H1 (cell line): Measurements from ENCODE around the gene LRR1. TPM values are rescaled to one million over a fixed set of nuclear protein-coding genes. Genes with fewer than 3 reads are reported as not detected.

Experiments used
- CTCF ChIA-PET: fragments of 300-600 bp; sonication (Branson Sonifier 250); formaldehyde crosslinking; loops from one replicate; lab custom pipeline; 2021; ENCODE audit not compliant: partially characterized antibody; lab: Charles Lee
- POLR2A ChIA-PET: fragments of 300-600 bp; sonication (Branson Sonifier 250); formaldehyde crosslinking; loops from one replicate; lab custom pipeline; 2021; ENCODE audit warnings: inconsistent platforms; ENCODE audit not compliant: partially characterized antibody; lab: Charles Lee
- DNase-seq, 2 experiments: peaks; one replicate each; pipeline versions ENCODE4 v3.0.0 to v3.0.0-alpha.2; 2010 to 2022; ENCODE audit warnings: low spot score in 2 of 2, low read depth in 1 of 2, mixed read lengths in 1 of 2
- FAIRE-seq: peaks from 2 replicates; lab custom pipeline; 2011; peaks lifted over from hg19 to GRCh38; lab: Jason Lieb, UNC
- H2AFZ ChIP-seq: 2 replicates; pipeline ENCODE4 v1.8.1; 2012; ENCODE audit warnings: low read length, inconsistent platforms
- H2AK5ac ChIP-seq: 2 replicates; pipeline ENCODE4 v1.6.1; 2013; ENCODE audit warnings: low read depth, low read length
- H2BK120ac ChIP-seq: replicated peaks from 2 replicates; pipeline ENCODE3; 2013; ENCODE audit warnings: low read depth, low read length, inconsistent platforms
- H2BK12ac ChIP-seq: 2 replicates; pipeline ENCODE4 v1.6.1; 2013; ENCODE audit warnings: low read depth, low read length
- H2BK15ac ChIP-seq: 2 replicates; pipeline ENCODE4 v1.6.1; 2013; ENCODE audit warnings: low read length
- H2BK20ac ChIP-seq: 2 replicates; pipeline ENCODE4 v1.6.1; 2013; ENCODE audit warnings: low read length
- H2BK5ac ChIP-seq: 2 replicates; pipeline ENCODE4 v1.6.1; 2013; ENCODE audit warnings: low read depth, low read length
- H3K14ac ChIP-seq: 2 replicates; pipeline ENCODE4 v1.6.1; 2013; ENCODE audit warnings: inconsistent platforms; ENCODE audit not compliant: insufficient read length
- H3K18ac ChIP-seq: 2 replicates; pipeline ENCODE4 v1.6.1; 2013; ENCODE audit warnings: low read length; ENCODE audit errors: extremely low read depth
- H3K23ac ChIP-seq: 2 replicates; pipeline ENCODE4 v1.6.1; 2013; ENCODE audit warnings: inconsistent platforms; ENCODE audit not compliant: insufficient read length
- H3K23me2 ChIP-seq: 2 replicates; pipeline ENCODE4 v1.6.1; 2013; ENCODE audit warnings: low read depth, low read length
- H3K27ac ChIP-seq: 2 replicates; pipeline ENCODE4 v1.6.1; 2011; ENCODE audit warnings: low read depth, low read length, inconsistent platforms
- H3K27me3 ChIP-seq, 4 experiments: replicated peaks in 1 of 4; 1 replicate in 1 of 4; 2 replicates in 3 of 4; pipeline versions ENCODE4 v1.6.1 to v1.8.1; 2011 to 2013; ENCODE audit warnings: low read length in 3 of 4, mild to moderate bottlenecking in 3 of 4, inconsistent platforms in 2 of 4, mixed read lengths in 2 of 4, moderate library complexity in 1 of 4; ENCODE audit not compliant: control insufficient read depth in 3 of 4, insufficient read depth in 3 of 4; ENCODE audit errors: extremely low read depth in 1 of 4
- H3K36me3 ChIP-seq, 4 experiments: 2 replicates each; pipeline versions ENCODE4 v1.6.1 to v1.8.1; 2011 to 2013; ENCODE audit warnings: mild to moderate bottlenecking in 4 of 4, low read length in 3 of 4, moderate library complexity in 2 of 4, control low read depth in 1 of 4, inconsistent platforms in 1 of 4; ENCODE audit not compliant: insufficient read depth in 4 of 4, control insufficient read depth in 2 of 4
- H3K4ac ChIP-seq: replicated peaks from 2 replicates; pipeline ENCODE3; 2013; ENCODE audit warnings: low read length, low read depth, mixed read lengths, inconsistent platforms; ENCODE audit not compliant: insufficient read length
- H3K4me1 ChIP-seq, 4 experiments: replicated peaks in 1 of 4; 1 replicate in 1 of 4; 2 replicates in 3 of 4; pipeline versions ENCODE4 v1.6.1 to v1.8.1; 2011 to 2013; ENCODE audit warnings: low read length in 3 of 4, inconsistent platforms in 2 of 4, mixed read lengths in 1 of 4; ENCODE audit not compliant: insufficient read depth in 4 of 4, control insufficient read depth in 3 of 4
- H3K4me2 ChIP-seq, 2 experiments: 2 replicates each; pipeline versions ENCODE4 v1.6.1 to v1.8.1; 2011 to 2013; ENCODE audit warnings: low read depth in 2 of 2, low read length in 2 of 2, control low read depth in 1 of 2, inconsistent platforms in 1 of 2, mild to moderate bottlenecking in 1 of 2; ENCODE audit not compliant: insufficient read depth in 1 of 2
- H3K4me3 ChIP-seq, 4 experiments: fragments of 200-600, 300-600 bp in 1 of 4; sonication (generic), shearing (Covaris generic), sonication (Bioruptor Twin) in 1 of 4; 2 replicates each; pipeline versions ENCODE4 v1.5.1 to v1.8.1; 2011 to 2016; ENCODE audit warnings: low read length in 4 of 4, low read depth in 3 of 4, control low read depth in 2 of 4, inconsistent platforms in 2 of 4, mild to moderate bottlenecking in 2 of 4, mixed read lengths in 1 of 4, moderate library complexity in 1 of 4; ENCODE audit not compliant: insufficient read depth in 2 of 4; ENCODE audit errors: extremely low read depth in 1 of 4
- H3K56ac ChIP-seq: replicated peaks from 2 replicates; pipeline ENCODE3; 2013; ENCODE audit warnings: low read depth, mild to moderate bottlenecking, mixed read lengths, low read length, inconsistent platforms; ENCODE audit not compliant: insufficient read length
- H3K79me1 ChIP-seq: 2 replicates; pipeline ENCODE4 v1.6.1; 2013; ENCODE audit warnings: low read depth, low read length, control low read depth
- H3K79me2 ChIP-seq, 2 experiments: 2 replicates each; pipeline versions ENCODE4 v1.6.1 to v1.8.1; 2012 to 2013; ENCODE audit warnings: low read length in 2 of 2, mild to moderate bottlenecking in 2 of 2, inconsistent platforms in 1 of 2; ENCODE audit not compliant: insufficient read depth in 2 of 2, control insufficient read depth in 1 of 2
- H3K9ac ChIP-seq, 4 experiments: replicated peaks in 1 of 4; 1 replicate in 1 of 4; 2 replicates in 3 of 4; pipeline versions ENCODE4 v1.6.1 to v1.8.1; 2011 to 2013; ENCODE audit warnings: low read depth in 3 of 4, low read length in 3 of 4, control low read depth in 2 of 4, mild to moderate bottlenecking in 2 of 4, moderate library complexity in 2 of 4, inconsistent platforms in 1 of 4; ENCODE audit errors: extremely low read depth in 1 of 4
- H3K9me3 ChIP-seq, 2 experiments: 2 replicates each; pipeline versions ENCODE4 v1.6.1 to v1.8.1; 2012 to 2013; ENCODE audit warnings: mild to moderate bottlenecking in 2 of 2, moderate library complexity in 2 of 2, control low read depth in 1 of 2, inconsistent platforms in 1 of 2, low read depth in 1 of 2, low read length in 1 of 2, mixed read lengths in 1 of 2; ENCODE audit not compliant: insufficient read depth in 2 of 2
- H4K20me1 ChIP-seq, 2 experiments: replicated peaks in 1 of 2; 2 replicates each; pipeline versions ENCODE3 to v1.8.1; 2011 to 2013; ENCODE audit warnings: inconsistent platforms in 2 of 2, low read length in 2 of 2, mild to moderate bottlenecking in 1 of 2; ENCODE audit not compliant: insufficient read depth in 2 of 2, control insufficient read depth in 1 of 2
- H4K5ac ChIP-seq: 2 replicates; pipeline ENCODE4 v1.6.1; 2013; ENCODE audit warnings: low read length, low read depth, mixed read lengths, inconsistent platforms; ENCODE audit not compliant: insufficient read length
- H4K8ac ChIP-seq: 2 replicates; pipeline ENCODE4 v1.8.0; 2013; ENCODE audit warnings: mild to moderate bottlenecking, moderate library complexity, low read length, inconsistent platforms; ENCODE audit not compliant: insufficient read depth; ENCODE audit errors: extremely low read depth
- H4K91ac ChIP-seq: replicated peaks from 2 replicates; pipeline ENCODE3; 2013; ENCODE audit warnings: low read length, mixed read lengths, inconsistent platforms; ENCODE audit not compliant: insufficient read length
- ATF2 ChIP-seq: IDR thresholded peaks from 2 replicates; pipeline ENCODE4 v1.6.1; 2012; ENCODE audit warnings: low read length, inconsistent platforms
- CBX8 ChIP-seq: fragments of 300-800, 300-1000 bp; sonication (generic); IDR thresholded peaks from 2 replicates; pipeline ENCODE4 v1.7.1; 2016; ENCODE audit warnings: low read depth, low read length, borderline replicate concordance
- CHD1 ChIP-seq: IDR thresholded peaks from 2 replicates; pipeline ENCODE4 v1.6.1; 2012; ENCODE audit warnings: low read depth, low read length, improper control_type of control experiment
- CTBP2 ChIP-seq: IDR thresholded peaks from 2 replicates; pipeline ENCODE4 v1.7.0; 2011; ENCODE audit warnings: borderline replicate concordance, mild to moderate bottlenecking, moderate library complexity, mixed read lengths, low read length; ENCODE audit not compliant: insufficient read depth, insufficient read length
- EGR1 ChIP-seq: IDR thresholded peaks from 2 replicates; pipeline ENCODE4 v1.6.1; 2011; ENCODE audit warnings: low read depth, low read length, borderline replicate concordance
- GTF2F1 ChIP-seq: IDR thresholded peaks from 2 replicates; pipeline ENCODE4 v1.6.1; 2012; ENCODE audit warnings: low read depth, low read length, improper control_type of control experiment, borderline replicate concordance
- KDM1A ChIP-seq: fragments of 200-600, 300-600 bp; sonication (generic); IDR thresholded peaks from 2 replicates; pipeline ENCODE4 v1.7.1; 2016; ENCODE audit warnings: mild to moderate bottlenecking, low read length, borderline replicate concordance
- KDM4A ChIP-seq: IDR thresholded peaks from one replicate; pipeline ENCODE4 v1.7.1; 2012; ENCODE audit warnings: low read depth, mild to moderate bottlenecking, moderate library complexity, low read length, inconsistent platforms; ENCODE audit not compliant: severe bottlenecking
- NANOG ChIP-seq: IDR thresholded peaks from 2 replicates; pipeline ENCODE4 v1.6.1; 2011; ENCODE audit warnings: low read length, low read depth, mild to moderate bottlenecking, inconsistent platforms; ENCODE audit not compliant: insufficient read depth, poor library complexity, severe bottlenecking
- NRF1 ChIP-seq: IDR thresholded peaks from 2 replicates; pipeline ENCODE4 v1.6.1; 2011; ENCODE audit warnings: mild to moderate bottlenecking, low read depth, low read length, improper control_type of control experiment
- SIX5 ChIP-seq: IDR thresholded peaks from 2 replicates; pipeline ENCODE4 v1.6.1; 2011; ENCODE audit warnings: mild to moderate bottlenecking, low read depth, low read length
- SRF ChIP-seq: IDR thresholded peaks from 2 replicates; pipeline ENCODE4 v1.6.1; 2011; ENCODE audit warnings: mild to moderate bottlenecking, low read depth, low read length, moderate library complexity
- TEAD4 ChIP-seq: IDR thresholded peaks from 2 replicates; pipeline ENCODE4 v1.6.1; 2012; ENCODE audit warnings: low read depth, low read length, inconsistent platforms, mixed read lengths
- WGBS, 2 experiments: shearing (Covaris generic) in 1 of 2; methylation state at CpG; one replicate each; pipeline versions ENCODE4 v1.1.6 to v1.1.7; 2013 to 2015; ENCODE audit warnings: low lambda C conversion rate in 2 of 2, mixed read lengths in 2 of 2, inconsistent platforms in 1 of 2, low coverage in 1 of 2, missing lambda C conversion rate in 1 of 2; ENCODE audit not compliant: insufficient replicate concordance in 2 of 2, insufficient coverage in 1 of 2, insufficient read length in 1 of 2; ENCODE audit errors: extremely low coverage in 1 of 2, missing lambda C conversion rate in 1 of 2; 5-methylcytosine and 5-hydroxymethylcytosine counted together
- polyA plus RNA-seq, 7 experiments: library from polyadenylated mRNA; depleted of rRNA in 3 of 7; stranded (reverse) in 5 of 7; unstranded in 2 of 7; fragments of >200 nt in 5 of 7; fragments of 200-250 nt in 2 of 7; gene quantifications; 1 replicate in 5 of 7; 2 replicates in 1 of 7; 4 replicates in 1 of 7; pipeline versions ENCODE4 v1.2.1 to v1.2.3, GENCODE V29; 2011 to 2013; ENCODE audit warnings: missing spikeins in 2 of 7, mixed read lengths in 2 of 7
- total RNA-seq: library from RNA; stranded (reverse); fragmentation: NEBNext Ultra II Directional; extraction: Animal tissue kit (Norgen Biotek cat#: 25700); gene quantifications from 2 replicates; pipeline ENCODE4 v1.2.1, GENCODE V29; 2021

Gene LRR1
- total and polyA plus RNA-seq, 2 of the 8 experiments (the other 6 are each of a cell fraction or from before 2014, with no cell fraction given), result 30.7 to 37.5 TPM

GRCh38 chr14:49653508-49653907 lies 54.8 kb downstream of the LRR1 start:
- H3K4me1 ChIP-seq, result no peaks in the 10 kb centered on the region
- no peak overlapping the region for H3K9ac ChIP-seq
- no peak overlapping the region for H3K4me3 ChIP-seq
- H3K18ac ChIP-seq, result no peak overlapping the region
- DNase-seq (no peak), FAIRE-seq (no peak)
- peaks cover 0 to 29% (median 7%) of the 10 kb centered on the region in 4 experiments; a peak in 6 of 8 replicates for H3K36me3 ChIP-seq
- no peak overlapping the region for H2BK20ac ChIP-seq
- no peak overlapping the region for H2BK12ac ChIP-seq
- H2AFZ ChIP-seq, result no peak overlapping the region
- no peaks in the 10 kb centered on the region for H3K23me2 ChIP-seq
- no peak overlapping the region for H3K14ac ChIP-seq
- no peak overlapping the region for H2BK15ac ChIP-seq
- H4K5ac ChIP-seq, result no peak overlapping the region
- H4K8ac ChIP-seq, result no peak overlapping the region
- no peak overlapping the region for H3K23ac ChIP-seq
- H3K56ac ChIP-seq, result no peak overlapping the region
- H2AK5ac ChIP-seq, result no peak overlapping the region
- H3K9me3 ChIP-seq, result no peaks in the 10 kb centered on the region
- H4K20me1 ChIP-seq, result no peaks in the 10 kb centered on the region
- no peak overlapping the region for H3K4ac ChIP-seq
- H3K27ac ChIP-seq, result no peak overlapping the region
- no peak overlapping the region for H2BK5ac ChIP-seq
- no peak overlapping the region for H3K4me2 ChIP-seq
- H2BK120ac ChIP-seq, result no peak overlapping the region
- H3K79me2 ChIP-seq, result no peaks in the 10 kb centered on the region
- WGBS, 2 experiments, result 91% methylated on average over 6 of the region's 6 CpGs; no CpG with 5 or more reads in 1 of the 2 experiments
- POLR2A ChIA-PET, result interaction anchor here (0.7 kb wide), 1 partner anchor 15 kb away, joined by 4 read pairs; no protein-coding TSS in a partner anchor
- H4K91ac ChIP-seq, result no peak overlapping the region
- no peaks in the 10 kb centered on the region for H3K79me1 ChIP-seq
- no peaks in the 10 kb centered on the region for H3K27me3 ChIP-seq
- CTCF ChIA-PET, result interaction anchor here (0.6 kb wide), 1 partner anchor 226 kb away, joined by 3 read pairs; no protein-coding TSS in a partner anchor
- no peak for TF ChIP-seq TEAD4
- no peak for TF ChIP-seq ATF2
- TF ChIP-seq SIX5, result no peak
- TF ChIP-seq CBX8, result no peak
- no peak for TF ChIP-seq CTBP2
- no peak for TF ChIP-seq KDM1A
- TF ChIP-seq CHD1, result no peak
- no peak for TF ChIP-seq NRF1
- TF ChIP-seq KDM4A, result no peak
- TF ChIP-seq NANOG, result no peak
- no peak for TF ChIP-seq SRF
- TF ChIP-seq EGR1, result no peak
- no peak for TF ChIP-seq GTF2F1
